ENCODE results near the gene PTGER2.

- TF ChIP-seq POLR2AphosphoS5 (IDR thresholded peaks at IDR 0.05; ENCODE audit: low read depth, low read length) (no peak), CTCF (IDR thresholded peaks at IDR 0.05) (no peak), TAF1 (IDR thresholded peaks at IDR 0.05; ENCODE audit: borderline replicate concordance, low read depth, low read length) (no peak), YY1 (IDR thresholded peaks at IDR 0.05; ENCODE audit: low read depth) (no peak), GABPA (IDR thresholded peaks at IDR 0.05; ENCODE audit: low read depth) (no peak), FOXJ3 (CRISPR knock-in tag; IDR thresholded peaks at IDR 0.05) (no peak), MEF2A (IDR thresholded peaks at IDR 0.05; ENCODE audit: borderline replicate concordance, low read depth) (no peak), EP300 (IDR thresholded peaks at IDR 0.05; ENCODE audit: borderline replicate concordance in 1 of 2, low read depth in 1 of 2, low read length in 1 of 2) (no peak)
These were observed 44.1 kb upstream of the PTGER2 start for GRCh38 chr14:52269982-52270381.

All from SK-N-SH (cell line).